Heart right ventricle (tissue), 16 donors: ENCODE measurements around the gene SLC22A16. TPM values are rescaled to one million over a fixed set of nuclear protein-coding genes. Genes with fewer than 3 reads are reported as not detected.

Experiments
- ATAC-seq, 8 donors: fragments of 200-7000 bp; cut with Tn5 transposase; one replicate each; pipeline ENCODE4 v1.9.1; 2020; ENCODE audit warnings: mild to moderate bottlenecking in 8 of 8, moderate library complexity in 8 of 8, moderate number of reproducible peaks in 1 of 8
- DNase-seq, 2 donors: peaks; one replicate each; pipeline ENCODE4 v3.0.0-alpha.2; 2020
- H3K27ac ChIP-seq, 10 donors: fragments of 200-600 bp; sonication (generic) in 2 of 10; one replicate each; pipeline versions ENCODE4 v1.5.0 to v1.8.0; 2020 to 2022; ENCODE audit warnings: mild to moderate bottlenecking in 3 of 10
- H3K27me3 ChIP-seq, 7 donors: fragments of 200-600 bp; one replicate each; pipeline ENCODE4 v1.8.0; 2021 to 2022; ENCODE audit warnings: mild to moderate bottlenecking in 2 of 7
- H3K36me3 ChIP-seq, 9 donors: fragments of 200-600 bp; sonication (generic) in 1 of 9; one replicate each; pipeline versions ENCODE4 v1.5.0 to v1.8.0; 2020 to 2022; ENCODE audit warnings: mild to moderate bottlenecking in 2 of 9
- H3K4me1 ChIP-seq, 9 donors: fragments of 200-600 bp; sonication (generic) in 1 of 9; one replicate each; pipeline versions ENCODE4 v1.5.0 to v1.8.0; 2020 to 2022; ENCODE audit warnings: mild to moderate bottlenecking in 4 of 9
- H3K4me3 ChIP-seq, 10 donors: fragments of 200-600 bp; sonication (generic) in 2 of 10; one replicate each; pipeline versions ENCODE4 v1.5.0 to v1.8.0; 2020 to 2022; ENCODE audit warnings: mild to moderate bottlenecking in 7 of 10, moderate library complexity in 2 of 10
- H3K9me3 ChIP-seq, 11 donors: fragments of 200-600 bp in 10 of 11; sonication (generic) in 2 of 11; one replicate each; pipeline versions ENCODE4 v1.5.0 to v1.8.0; 2013 to 2022; ENCODE audit warnings: mild to moderate bottlenecking in 2 of 11, control low read depth in 1 of 11, moderate library complexity in 1 of 11
- WGBS, 2 donors: extraction: QIAGEN DNeasy Blood & Tissue Kit; methylation state at CpG; one replicate each; pipeline ENCODE4 v1.1.7; 2013; ENCODE audit warnings: inconsistent platforms in 1 of 2; 5-methylcytosine and 5-hydroxymethylcytosine counted together
- intact Hi-C, 10 donors: fragments of 100-400 bp; cut with DNase I; formaldehyde crosslinking; loops; one replicate each; pipeline versions ENCODE4 v1.11.1 to v1.14.2; 2022
- polyA plus RNA-seq, 2 donors: library from polyadenylated mRNA; stranded (reverse); fragments of 200-250 nt; gene quantifications; one replicate each; pipeline ENCODE4 v1.2.3, GENCODE V29; 2013
- total RNA-seq, 10 donors: library from RNA; stranded (reverse); fragmentation: NEBNext Ultra II Directional in 3 of 10; extraction: Animal tissue kit (Norgen Biotek cat#: 25700) in 3 of 10; gene quantifications; one replicate each; pipeline versions ENCODE4 v1.2.1 to v1.2.4, GENCODE V29; 2021 to 2023
- TF ChIP-seq, protein P1 (sequence below), 9 donors: fragments of 200-600 bp; sonication (generic) in 2 of 9; IDR thresholded peaks; one replicate each; pipeline versions ENCODE4 v1.5.0 to v1.8.0; 2021 to 2022; ENCODE audit warnings: antibody characterized with exemption in 9 of 9, mild to moderate bottlenecking in 5 of 9, moderate library complexity in 1 of 9
- donor health status: Arrhythmogenic right ventricular cardiomyopathy.
- donor health status: ischemic (EF 13 %, LVEDD 7.1; RV severe dilation, severe dysfunction).
- donor health status: healthy with polysubstance abuse.
- donor health status: DM: no; HTN: yes; CAD: no.
- donor health status: DM: no; HTN: no; CAD: no.
- donor health status: ischemic (EF 25% LVEDD 6.9; RV normal size, moderate dysfunction).
- donor health status: ischemic (EF 25% LVEDD 5.7; RV mildly dilated, moderate dysfunction).
- donor health status: healthy.
- donor health status: DM: yes; HTN: yes; CAD: no.
- donor health status: Ischemic cardiomyopathy.
- donor health status: ischemic (EF 35%, LVEDD 5.7; RV mildly dilated, moderate dysfunction).
- donor health status: nonischemic (EF 11% LVEDD 7.7; RV severe dilation, severe dysfunction).
- donor health status: DM: yes; HTN: yes; CAD: no.
- donor health status: PGD.
- donor health status: ischemic (EF 29% LVEDD 5.4; RV normal size, mild dysfunction).
- donor health status: nonischemic (EF 23%, LVEDD 6.1; RV moderate dilation, normal function).

SLC22A16 gene
- total and polyA plus RNA-seq, 12 donors: 0.09 to 1.9 (median 0.53) TPM; not detected in 9

DNA sequence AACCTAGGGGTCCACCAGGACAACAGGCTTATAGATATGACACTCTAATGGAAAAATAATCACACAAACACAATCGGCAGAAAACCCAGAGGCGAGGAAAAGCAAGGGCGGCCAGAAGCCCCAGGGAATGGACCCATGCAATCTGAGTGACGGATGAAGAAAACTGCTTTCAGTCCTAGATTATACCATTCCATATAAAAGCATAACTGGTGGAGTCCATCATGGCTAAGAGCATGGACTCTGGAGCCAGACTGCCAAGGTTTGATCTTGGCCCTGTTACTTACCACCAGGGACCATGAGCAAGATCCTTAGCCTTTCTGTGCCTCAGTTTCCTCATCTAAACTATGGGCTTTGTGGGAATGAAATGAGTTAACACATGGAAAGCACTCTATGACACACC, 3.7 kb downstream of the SLC22A16 start:
- WGBS, 2 donors: 82 to 87% methylated on average over 4 of the region's 4 CpGs

DNA sequence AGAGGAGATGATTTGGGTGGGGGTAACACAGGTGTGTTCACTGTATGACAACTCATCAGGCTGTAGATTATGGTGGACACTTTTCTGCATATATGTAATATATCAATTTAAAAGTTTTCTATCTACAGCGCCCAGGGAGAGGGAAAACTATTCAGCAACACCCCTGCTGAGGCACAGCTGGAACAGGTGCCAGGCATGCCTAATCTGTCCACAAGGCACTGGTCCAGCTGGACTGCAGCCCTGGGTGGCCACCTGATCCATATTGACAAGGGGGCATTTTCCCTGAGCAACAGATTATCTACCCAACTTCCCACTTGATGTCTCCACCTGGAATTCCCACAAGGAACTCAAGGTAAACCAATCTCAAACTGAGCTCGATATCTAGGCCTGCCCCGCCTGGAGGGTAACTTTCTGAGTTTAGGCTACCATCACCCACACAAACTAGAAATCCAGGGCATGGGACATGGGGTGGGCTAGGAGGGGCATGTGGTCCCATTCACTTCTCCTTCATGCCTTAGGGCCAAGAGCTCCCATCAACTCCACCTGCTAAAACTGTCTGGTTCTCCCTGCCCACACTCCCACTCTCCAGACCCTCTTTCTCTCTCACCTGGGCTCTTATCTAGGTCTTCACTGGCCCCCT, 4.6 kb downstream of the SLC22A16 start:
- TF ChIP-seq, protein P1, sequence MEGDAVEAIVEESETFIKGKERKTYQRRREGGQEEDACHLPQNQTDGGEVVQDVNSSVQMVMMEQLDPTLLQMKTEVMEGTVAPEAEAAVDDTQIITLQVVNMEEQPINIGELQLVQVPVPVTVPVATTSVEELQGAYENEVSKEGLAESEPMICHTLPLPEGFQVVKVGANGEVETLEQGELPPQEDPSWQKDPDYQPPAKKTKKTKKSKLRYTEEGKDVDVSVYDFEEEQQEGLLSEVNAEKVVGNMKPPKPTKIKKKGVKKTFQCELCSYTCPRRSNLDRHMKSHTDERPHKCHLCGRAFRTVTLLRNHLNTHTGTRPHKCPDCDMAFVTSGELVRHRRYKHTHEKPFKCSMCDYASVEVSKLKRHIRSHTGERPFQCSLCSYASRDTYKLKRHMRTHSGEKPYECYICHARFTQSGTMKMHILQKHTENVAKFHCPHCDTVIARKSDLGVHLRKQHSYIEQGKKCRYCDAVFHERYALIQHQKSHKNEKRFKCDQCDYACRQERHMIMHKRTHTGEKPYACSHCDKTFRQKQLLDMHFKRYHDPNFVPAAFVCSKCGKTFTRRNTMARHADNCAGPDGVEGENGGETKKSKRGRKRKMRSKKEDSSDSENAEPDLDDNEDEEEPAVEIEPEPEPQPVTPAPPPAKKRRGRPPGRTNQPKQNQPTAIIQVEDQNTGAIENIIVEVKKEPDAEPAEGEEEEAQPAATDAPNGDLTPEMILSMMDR (IDR thresholded peaks at IDR 0.05): no peak
- H3K27me3 ChIP-seq: peaks cover 0 to 31% (median 27%) of the 10 kb centered on the region in 7 donors
- intact Hi-C loops: no loop called here
- no peaks in the 10 kb centered on the region for H3K36me3 ChIP-seq
- no peak overlapping the region for H3K27ac ChIP-seq
- DNase-seq: no peak
- WGBS, 2 donors: 92 to 95% methylated on average over 3 of the region's 3 CpGs
- no peak for ATAC-seq
- H3K9me3 ChIP-seq: no peaks in the 10 kb centered on the region
- H3K4me1 ChIP-seq: peaks cover 0 to 24% (median 0%) of the 10 kb centered on the region in 9 donors
- no peak overlapping the region for H3K4me3 ChIP-seq

More for the DNA sequence above, 3.7 kb downstream of the SLC22A16 start:
- intact Hi-C loops: no loop called here
- TF ChIP-seq, protein P1 (IDR thresholded peaks at IDR 0.05): no peak
- Histone ChIP-seq H3K36me3 (no peaks in the 10 kb centered on the region), H3K27ac (no peak overlapping the region), H3K27me3 (peaks cover 0 to 40% (median 31%) of the 10 kb centered on the region in 7 donors), H3K4me3 (no peak overlapping the region), H3K4me1 (peaks cover 0 to 24% (median 0%) of the 10 kb centered on the region in 9 donors), H3K9me3 (no peaks in the 10 kb centered on the region)
- DNase-seq (no peak), ATAC-seq (no peak)

DNA sequence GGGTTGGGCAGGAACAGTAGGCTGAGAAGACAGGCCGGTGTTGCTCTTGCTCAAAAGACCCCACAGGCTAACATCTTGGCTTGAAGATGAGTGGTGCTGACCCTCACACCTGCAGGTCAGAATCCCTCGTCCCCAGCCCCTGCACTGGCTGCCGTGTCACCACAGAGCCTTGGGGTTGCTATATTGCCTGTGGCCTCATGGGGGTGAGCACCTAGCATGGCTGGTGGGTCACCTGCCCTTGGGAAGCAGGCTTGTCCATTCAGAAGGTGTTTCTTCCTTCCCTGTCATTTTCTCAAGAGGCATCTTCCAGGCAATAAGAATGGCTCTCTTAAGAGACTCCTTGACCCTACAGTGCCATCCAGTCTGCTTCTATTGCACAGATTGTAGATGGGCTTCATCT, 7.7 kb downstream of the SLC22A16 start:
- Histone ChIP-seq H3K4me1 (no peaks in the 10 kb centered on the region), H3K4me3 (no peak overlapping the region), H3K36me3 (no peaks in the 10 kb centered on the region), H3K27me3 (peaks cover 0 to 4% (median 3%) of the 10 kb centered on the region in 7 donors), H3K27ac (no peak overlapping the region), H3K9me3 (peaks cover 0 to 13% (median 4%) of the 10 kb centered on the region in 11 donors)
- DNase-seq (no peak), ATAC-seq (no peak)
- intact Hi-C loops: no loop called here
- TF ChIP-seq, protein P1 (IDR thresholded peaks at IDR 0.05): no peak
- WGBS, 2 donors: 73 to 75% methylated on average over 3 of the region's 3 CpGs

DNA sequence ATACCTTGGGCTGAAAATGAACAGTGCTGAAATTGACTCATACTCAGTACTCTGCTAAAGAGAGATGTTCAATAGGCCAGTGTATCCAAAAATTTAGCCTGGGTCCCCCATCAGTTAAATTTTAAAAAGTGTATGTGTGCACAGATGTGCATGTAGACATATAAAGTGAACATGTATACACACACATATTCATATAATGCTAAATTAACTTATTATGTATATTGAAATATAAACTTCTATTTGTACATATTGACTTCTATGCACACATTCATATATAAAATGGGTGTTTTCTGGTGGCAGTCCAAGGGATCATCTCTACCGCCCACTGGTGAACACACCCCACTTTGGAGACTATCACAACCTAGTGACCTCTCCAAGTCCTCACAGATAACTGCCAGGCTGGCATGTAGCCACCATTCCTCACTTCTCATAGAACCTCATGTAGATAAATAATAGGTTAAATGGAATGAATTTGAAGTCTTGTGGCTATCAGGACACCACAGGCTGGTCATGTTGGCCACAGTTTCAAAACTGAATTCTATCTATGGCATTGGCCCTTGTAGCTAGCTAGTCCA, 8.8 kb downstream of the SLC22A16 start:
- ATAC-seq (no peak), DNase-seq (no peak)
- WGBS, 2 donors: 82 to 83% methylated on average over 1 of the region's 1 CpG
- TF ChIP-seq, protein P1 (IDR thresholded peaks at IDR 0.05): no peak
- Histone ChIP-seq H3K36me3 (no peaks in the 10 kb centered on the region), H3K4me3 (no peak overlapping the region), H3K9me3 (peaks cover 0 to 24% (median 15%) of the 10 kb centered on the region in 11 donors), H3K27ac (no peak overlapping the region), H3K27me3 (peaks cover 0 to 4% (median 0%) of the 10 kb centered on the region in 7 donors), H3K4me1 (no peaks in the 10 kb centered on the region)
- intact Hi-C loops: no loop called here
